Endodermal cell (in vitro differentiated cells): ENCODE measurements around the gene EME2. TPM values are rescaled to one million over a fixed set of nuclear protein-coding genes. Genes with fewer than 3 reads are reported as not detected.

Experiments
- DNase-seq: peaks from one replicate; pipeline ENCODE4 v3.0.0-alpha.2; 2017
- H3K27ac ChIP-seq: 2 replicates; pipeline ENCODE4 v1.5.1; 2013; ENCODE audit warnings: mild to moderate bottlenecking, low read depth, low read length, moderate library complexity
- H3K27me3 ChIP-seq: 2 replicates; pipeline ENCODE4 v1.6.1; 2013; ENCODE audit warnings: mild to moderate bottlenecking, low read length, moderate library complexity; ENCODE audit not compliant: insufficient read depth, control insufficient read depth, poor library complexity, severe bottlenecking
- H3K36me3 ChIP-seq: 2 replicates; pipeline ENCODE4 v1.7.0; 2013; ENCODE audit warnings: mild to moderate bottlenecking, low read length, moderate library complexity; ENCODE audit not compliant: control insufficient read depth, insufficient read depth
- H3K4me1 ChIP-seq: one replicate; pipeline ENCODE4 v1.7.0; 2013; ENCODE audit warnings: low read length; ENCODE audit not compliant: control insufficient read depth, insufficient read depth
- H3K4me3 ChIP-seq: 2 replicates; pipeline ENCODE4 v1.5.1; 2013; ENCODE audit warnings: mild to moderate bottlenecking, low read length, moderate library complexity
- H3K9ac ChIP-seq: 2 replicates; pipeline ENCODE4 v1.6.1; 2013; ENCODE audit warnings: mild to moderate bottlenecking, low read length, moderate library complexity; ENCODE audit not compliant: poor library complexity, severe bottlenecking; ENCODE audit errors: extremely low read depth
- H3K9me3 ChIP-seq: 2 replicates; pipeline ENCODE4 v1.6.1; 2013; ENCODE audit warnings: mild to moderate bottlenecking, low read length, moderate library complexity; ENCODE audit not compliant: control insufficient read depth
- H3K27ac Mint-ChIP-seq: 2 replicates; pipeline ENCODE4 v1.8.0; 2020; ENCODE audit warnings: mixed read lengths
- H3K27me3 Mint-ChIP-seq: 2 replicates; pipeline ENCODE4 v1.8.0; 2021; ENCODE audit warnings: mild to moderate bottlenecking, mixed read lengths; ENCODE audit not compliant: insufficient read depth
- H3K36me3 Mint-ChIP-seq: 2 replicates; pipeline ENCODE4 v1.8.0; 2020; ENCODE audit warnings: low read depth, mixed read lengths
- H3K4me1 Mint-ChIP-seq: 2 replicates; pipeline ENCODE4 v1.8.0; 2020; ENCODE audit warnings: mixed read lengths
- H3K4me3 Mint-ChIP-seq: 2 replicates; pipeline ENCODE4 v1.8.0; 2020; ENCODE audit warnings: mild to moderate bottlenecking, moderate library complexity, mixed read lengths
- H3K9me3 Mint-ChIP-seq: 2 replicates; pipeline ENCODE4 v1.8.0; 2020; ENCODE audit warnings: mild to moderate bottlenecking, mixed read lengths
- CTCF ChIP-seq: fragments of 200-600 bp; sonication (generic); conservative IDR thresholded peaks from 2 replicates; pipeline ENCODE4 v1.5.0; 2021; ENCODE audit warnings: antibody characterized with exemption, mild to moderate bottlenecking
- WGBS, 2 experiments: methylation state at CpG; one replicate each; pipeline versions ENCODE4 v1.1.5 to v1.1.7; 2013; ENCODE audit warnings: missing lambda C conversion rate in 2 of 2, mixed read lengths in 1 of 2; ENCODE audit not compliant: insufficient coverage in 1 of 2, insufficient read length in 1 of 2; 5-methylcytosine and 5-hydroxymethylcytosine counted together
- total RNA-seq, 2 donors: library from RNA; stranded (reverse); fragmentation: NEBNext Ultra II Directional in 1 of 2; extraction: Animal tissue kit (Norgen Biotek cat#: 25700) in 1 of 2; gene quantifications; 2 replicates in 1 of 2; 3 replicates in 1 of 2; pipeline ENCODE4 v1.2.1, GENCODE V29; 2021

EME2 gene
- total RNA-seq, 2 donors from 2014 or later, result 34.3 to 64.3 TPM

GRCh38 chr16:1800701-1801100 is 28.1 kb downstream of the EME2 start:
- TF ChIP-seq CTCF, result no peak
- Histone ChIP-seq H3K4me3 (no peak overlapping the region), H3K4me1 (no peaks in the 10 kb centered on the region), H3K27me3 (no peaks in the 10 kb centered on the region), H3K36me3 (no peaks in the 10 kb centered on the region), H3K27ac (no peak overlapping the region), H3K9ac (no peak overlapping the region), H3K9me3 (peaks cover 26% of the 10 kb centered on the region)
- Mint-ChIP-seq H3K4me1 (no peaks in the 10 kb centered on the region), H3K9me3 (peaks cover 68% of the 10 kb centered on the region), H3K27ac (no peak overlapping the region), H3K36me3 (peaks cover 42% of the 10 kb centered on the region), H3K27me3 (no peaks in the 10 kb centered on the region), H3K4me3 (no peak overlapping the region)
- 81 to 88% methylated on average over 10 of the region's 10 CpGs for WGBS, 2 experiments
- no peak for DNase-seq

GRCh38 chr16:1807626-1808025 is 35.0 kb downstream of the EME2 start:
- Mint-ChIP-seq H3K36me3 (peaks cover 52% of the 10 kb centered on the region), H3K4me3 (no peak overlapping the region)
- WGBS, 2 experiments, result 80 to 87% methylated on average over 1 to 10 of the region's 10 CpGs

GRCh38 chr16:1808691-1809090 is 36.1 kb downstream of the EME2 start:
- Histone ChIP-seq H3K27me3 (no peaks in the 10 kb centered on the region), H3K27ac (no peak overlapping the region), H3K9me3 (no peaks in the 10 kb centered on the region), H3K4me1 (no peaks in the 10 kb centered on the region), H3K4me3 (no peak overlapping the region), H3K36me3 (peaks cover 18% of the 10 kb centered on the region), H3K9ac (no peak overlapping the region)
- peaks cover 59% of the 10 kb centered on the region for H3K36me3 Mint-ChIP-seq
- DNase-seq, result no peak
- no peaks in the 10 kb centered on the region for H3K27me3 Mint-ChIP-seq
- 78 to 85% methylated on average over 8 to 18 of the region's 18 CpGs for WGBS, 2 experiments
- no peaks in the 10 kb centered on the region for H3K4me1 Mint-ChIP-seq
- no peak for TF ChIP-seq CTCF
- H3K27ac Mint-ChIP-seq, result no peak overlapping the region
- H3K4me3 Mint-ChIP-seq, result no peak overlapping the region
- H3K9me3 Mint-ChIP-seq, result peaks cover 21% of the 10 kb centered on the region

More at GRCh38 chr16:1807626-1808025, 35.0 kb downstream of the EME2 start:
- Histone ChIP-seq H3K36me3 (peaks cover 18% of the 10 kb centered on the region), H3K4me1 (no peaks in the 10 kb centered on the region), H3K9me3 (no peaks in the 10 kb centered on the region), H3K27me3 (no peaks in the 10 kb centered on the region), H3K9ac (no peak overlapping the region), H3K4me3 (no peak overlapping the region), H3K27ac (no peak overlapping the region)
- no peak for TF ChIP-seq CTCF
- no peak for DNase-seq
- peaks cover 27% of the 10 kb centered on the region for H3K9me3 Mint-ChIP-seq
- no peaks in the 10 kb centered on the region for H3K27me3 Mint-ChIP-seq
- H3K27ac Mint-ChIP-seq, result no peak overlapping the region
- H3K4me1 Mint-ChIP-seq, result no peaks in the 10 kb centered on the region
